ENCODE results near the gene SPATA45.

Gene SPATA45

DNA sequence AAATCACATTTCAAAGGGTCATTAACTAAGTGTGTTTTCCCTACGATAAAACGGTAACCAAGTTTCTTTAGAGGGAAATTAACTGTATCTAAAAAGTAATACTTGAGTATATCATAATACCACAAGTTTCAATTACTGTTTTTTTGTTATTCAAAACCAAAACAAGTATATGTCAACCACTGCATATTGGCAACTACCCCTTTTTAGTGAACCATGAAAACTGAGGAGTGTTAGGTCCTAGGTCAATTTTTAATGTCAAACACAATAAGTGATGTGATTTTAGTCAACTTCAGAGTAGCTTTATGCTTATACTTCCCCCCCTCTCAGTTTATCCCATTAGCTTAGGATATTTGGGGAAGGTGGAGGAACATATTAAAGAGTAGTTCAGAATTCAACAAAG lies 66.2 kb downstream of the SPATA45 start:
- no peak overlapping the region for H3K27ac ChIP-seq (ENCODE audit: low read depth, low read length)
- no peak overlapping the region for H3K4me3 ChIP-seq (ENCODE audit: low read length)
- H3K27me3 ChIP-seq (ENCODE audit: control insufficient read depth, low read length), result no peaks in the 10 kb centered on the region
- no peaks in the 10 kb centered on the region for H3K9me3 ChIP-seq (ENCODE audit: control insufficient read depth, insufficient read depth, low read length)
- H3K36me3 ChIP-seq (ENCODE audit: control insufficient read depth, low read length), result peaks cover 55% of the 10 kb centered on the region
- H3K9me2 ChIP-seq (replicated peaks; ENCODE audit: control insufficient read depth, low read length), result no peaks in the 10 kb centered on the region
- H4K20me1 ChIP-seq (ENCODE audit: control insufficient read depth, insufficient read depth, low read depth, low read length), result no peaks in the 10 kb centered on the region
- H3F3A ChIP-seq (ENCODE audit: control insufficient read depth, insufficient read depth), result peaks cover 19% of the 10 kb centered on the region
- no peak overlapping the region for H3K4me2 ChIP-seq (ENCODE audit: low read length)
- no peaks in the 10 kb centered on the region for H3K79me2 ChIP-seq (ENCODE audit: control insufficient read depth, low read length)
- no peaks in the 10 kb centered on the region for H3K4me1 ChIP-seq (ENCODE audit: control insufficient read depth, low read length)
- TF ChIP-seq EZH2phosphoT487 (IDR thresholded peaks at IDR 0.05; ENCODE audit: borderline replicate concordance, low read length), result no peak
- TF ChIP-seq, protein P1, sequence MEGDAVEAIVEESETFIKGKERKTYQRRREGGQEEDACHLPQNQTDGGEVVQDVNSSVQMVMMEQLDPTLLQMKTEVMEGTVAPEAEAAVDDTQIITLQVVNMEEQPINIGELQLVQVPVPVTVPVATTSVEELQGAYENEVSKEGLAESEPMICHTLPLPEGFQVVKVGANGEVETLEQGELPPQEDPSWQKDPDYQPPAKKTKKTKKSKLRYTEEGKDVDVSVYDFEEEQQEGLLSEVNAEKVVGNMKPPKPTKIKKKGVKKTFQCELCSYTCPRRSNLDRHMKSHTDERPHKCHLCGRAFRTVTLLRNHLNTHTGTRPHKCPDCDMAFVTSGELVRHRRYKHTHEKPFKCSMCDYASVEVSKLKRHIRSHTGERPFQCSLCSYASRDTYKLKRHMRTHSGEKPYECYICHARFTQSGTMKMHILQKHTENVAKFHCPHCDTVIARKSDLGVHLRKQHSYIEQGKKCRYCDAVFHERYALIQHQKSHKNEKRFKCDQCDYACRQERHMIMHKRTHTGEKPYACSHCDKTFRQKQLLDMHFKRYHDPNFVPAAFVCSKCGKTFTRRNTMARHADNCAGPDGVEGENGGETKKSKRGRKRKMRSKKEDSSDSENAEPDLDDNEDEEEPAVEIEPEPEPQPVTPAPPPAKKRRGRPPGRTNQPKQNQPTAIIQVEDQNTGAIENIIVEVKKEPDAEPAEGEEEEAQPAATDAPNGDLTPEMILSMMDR (IDR thresholded peaks at IDR 0.05; ENCODE audit: low read depth, low read length, poor library complexity, severe bottlenecking), result no peak

DNA sequence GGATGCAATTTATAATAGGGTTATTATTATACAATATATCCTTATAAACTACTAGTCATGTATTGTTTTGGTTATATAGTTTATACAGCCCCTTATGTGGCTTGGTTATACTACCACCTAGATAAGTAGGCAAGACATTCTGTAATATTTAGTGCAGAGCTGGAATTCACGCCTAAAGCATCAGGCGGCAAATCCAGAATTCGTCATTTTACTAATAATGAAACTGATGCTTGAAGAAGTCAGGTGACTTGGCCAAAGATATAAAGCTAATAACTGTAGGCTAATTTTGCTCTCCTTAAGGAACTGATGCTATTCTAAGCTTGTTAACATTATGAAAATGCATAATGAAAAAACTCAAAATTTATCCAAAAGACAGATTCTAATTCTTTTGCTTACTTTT lies 66.7 kb downstream of the SPATA45 start:
- H3K79me2 ChIP-seq (ENCODE audit: control insufficient read depth, low read length), result no peaks in the 10 kb centered on the region
- H3K9me2 ChIP-seq (replicated peaks; ENCODE audit: control insufficient read depth, low read length), result no peaks in the 10 kb centered on the region
- no peak overlapping the region for H3K27ac ChIP-seq (ENCODE audit: low read depth, low read length)
- H3K27me3 ChIP-seq (ENCODE audit: control insufficient read depth, low read length), result no peaks in the 10 kb centered on the region
- no peak for TF ChIP-seq EZH2phosphoT487 (IDR thresholded peaks at IDR 0.05; ENCODE audit: borderline replicate concordance, low read length)
- TF ChIP-seq, protein P1 (IDR thresholded peaks at IDR 0.05; ENCODE audit: low read depth, low read length, poor library complexity, severe bottlenecking), result no peak
- peaks cover 17% of the 10 kb centered on the region for H3F3A ChIP-seq (ENCODE audit: control insufficient read depth, insufficient read depth)
- no peak overlapping the region for H3K4me3 ChIP-seq (ENCODE audit: low read length)
- no peaks in the 10 kb centered on the region for H3K4me1 ChIP-seq (ENCODE audit: control insufficient read depth, low read length)
- no peaks in the 10 kb centered on the region for H3K9me3 ChIP-seq (ENCODE audit: control insufficient read depth, insufficient read depth, low read length)
- H3K36me3 ChIP-seq (ENCODE audit: control insufficient read depth, low read length), result peaks cover 52% of the 10 kb centered on the region
- no peaks in the 10 kb centered on the region for H4K20me1 ChIP-seq (ENCODE audit: control insufficient read depth, insufficient read depth, low read depth, low read length)
- H3K4me2 ChIP-seq (ENCODE audit: low read length), result no peak overlapping the region
